Pancreas (tissue), 10 donors: ENCODE measurements around the gene TNNI3. TPM values are rescaled to one million over a fixed set of nuclear protein-coding genes. Genes with fewer than 3 reads are reported as not detected.

ENCODE experiments used
- ATAC-seq, 4 donors: fragments of 200-7000 bp; cut with Tn5 transposase; one replicate each; pipeline versions ENCODE4 v1.8.0 to v1.9.1; 2020; ENCODE audit warnings: mild to moderate bottlenecking in 4 of 4, moderate library complexity in 4 of 4
- DNase-seq, 6 donors: peaks; one replicate each; pipeline ENCODE4 v3.0.0-alpha.2; 2020
- FAIRE-seq: peaks from 2 replicates; lab custom pipeline; 2012; peaks lifted over from hg19 to GRCh38; lab: Jason Lieb, UNC
- H3K27ac ChIP-seq, 4 donors: fragments of 200-600 bp; sonication (generic); 1 replicate in 3 of 4; 2 replicates in 1 of 4; pipeline versions ENCODE4 v1.5.0 to v1.8.0; 2020
- H3K27me3 ChIP-seq, 4 donors: fragments of 200-600 bp; one replicate each; pipeline ENCODE4 v1.8.0; 2021
- H3K36me3 ChIP-seq, 3 donors: fragments of 200-600 bp; sonication (generic) in 1 of 3; one replicate each; pipeline versions ENCODE4 v1.5.0 to v1.8.0; 2020 to 2021
- H3K4me1 ChIP-seq, 3 donors: fragments of 200-600 bp; one replicate each; pipeline ENCODE4 v1.8.0; 2021
- H3K4me3 ChIP-seq, 4 donors: fragments of 200-600 bp; sonication (generic) in 2 of 4; one replicate each; pipeline versions ENCODE4 v1.5.0 to v1.8.0; 2020 to 2021
- H3K9me3 ChIP-seq, 4 donors: fragments of 200-600 bp; one replicate each; pipeline ENCODE4 v1.8.0; 2021
- WGBS, 2 donors: extraction: QIAGEN DNeasy Blood & Tissue Kit; methylation state at CpG; one replicate each; pipeline ENCODE4 v1.1.7; 2013; 5-methylcytosine and 5-hydroxymethylcytosine counted together
- intact Hi-C, 3 donors: fragments of 100-400 bp; cut with DNase I; formaldehyde crosslinking; loops; one replicate each; pipeline versions ENCODE4 v1.11.1 to v1.14.2; 2022
- polyA plus RNA-seq, 2 donors: library from polyadenylated mRNA; stranded (reverse); fragments of 200-250 nt; gene quantifications; one replicate each; pipeline ENCODE4 v1.2.3, GENCODE V29; 2013
- total RNA-seq, 6 donors: library from RNA; stranded (reverse); fragmentation: NEBNext Ultra II Directional in 4 of 6; extraction: Animal tissue kit (Norgen Biotek cat#: 25700) in 4 of 6; gene quantifications; one replicate each; pipeline versions ENCODE4 v1.2.1 to v1.2.4, GENCODE V29; 2021 to 2023
- TF ChIP-seq, protein P1 (sequence below), 4 donors: fragments of 200-600 bp; sonication (generic) in 3 of 4; IDR thresholded peaks; one replicate each; pipeline versions ENCODE4 v1.5.0 to v1.8.0; 2021; ENCODE audit warnings: antibody characterized with exemption in 4 of 4
- donor health status: healthy with polysubstance abuse.
- donor health status: DM: no; HTN: no; CAD: no; lungs with moderate emphysema.
- donor health status: DM: no; HTN: no; CAD: no.
- donor health status: control.
- donor health status: control.
- donor health status: Bipolar disorder and iron deficiency.
- donor health status: DM: yes; HTN: yes; CAD: no.
- donor health status: DM: no; HTN: no; CAD: no.
- donor health status: DM: no; HTN: no; CAD: no.
- donor health status: DM: yes; HTN: yes; CAD: no.

Gene TNNI3
- total and polyA plus RNA-seq, 8 donors = 0.66 to 4.1 (median 2.5) TPM; not detected in 4

- DNase-seq = peak in 1 of 6 donors; percentile 39
- intact Hi-C loops = no loop called here
- no peaks in the 10 kb centered on the region for H3K4me1 ChIP-seq
- FAIRE-seq = no peak
- H3K9me3 ChIP-seq = no peaks in the 10 kb centered on the region
- H3K4me3 ChIP-seq = no peak overlapping the region
- no peaks in the 10 kb centered on the region for H3K36me3 ChIP-seq
- WGBS, 2 donors = 62 to 67% methylated on average over 11 to 12 of the region's 12 CpGs
- peaks cover 0 to 1% (median 0%) of the 10 kb centered on the region in 4 donors for H3K27me3 ChIP-seq
- no peak overlapping the region for H3K27ac ChIP-seq
- no peak for ATAC-seq
- TF ChIP-seq, protein P1, sequence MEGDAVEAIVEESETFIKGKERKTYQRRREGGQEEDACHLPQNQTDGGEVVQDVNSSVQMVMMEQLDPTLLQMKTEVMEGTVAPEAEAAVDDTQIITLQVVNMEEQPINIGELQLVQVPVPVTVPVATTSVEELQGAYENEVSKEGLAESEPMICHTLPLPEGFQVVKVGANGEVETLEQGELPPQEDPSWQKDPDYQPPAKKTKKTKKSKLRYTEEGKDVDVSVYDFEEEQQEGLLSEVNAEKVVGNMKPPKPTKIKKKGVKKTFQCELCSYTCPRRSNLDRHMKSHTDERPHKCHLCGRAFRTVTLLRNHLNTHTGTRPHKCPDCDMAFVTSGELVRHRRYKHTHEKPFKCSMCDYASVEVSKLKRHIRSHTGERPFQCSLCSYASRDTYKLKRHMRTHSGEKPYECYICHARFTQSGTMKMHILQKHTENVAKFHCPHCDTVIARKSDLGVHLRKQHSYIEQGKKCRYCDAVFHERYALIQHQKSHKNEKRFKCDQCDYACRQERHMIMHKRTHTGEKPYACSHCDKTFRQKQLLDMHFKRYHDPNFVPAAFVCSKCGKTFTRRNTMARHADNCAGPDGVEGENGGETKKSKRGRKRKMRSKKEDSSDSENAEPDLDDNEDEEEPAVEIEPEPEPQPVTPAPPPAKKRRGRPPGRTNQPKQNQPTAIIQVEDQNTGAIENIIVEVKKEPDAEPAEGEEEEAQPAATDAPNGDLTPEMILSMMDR (IDR thresholded peaks at IDR 0.05) = no peak
Measured at GRCh38 chr19:55186080-55186479, 28.5 kb upstream of the TNNI3 start.

DNA sequence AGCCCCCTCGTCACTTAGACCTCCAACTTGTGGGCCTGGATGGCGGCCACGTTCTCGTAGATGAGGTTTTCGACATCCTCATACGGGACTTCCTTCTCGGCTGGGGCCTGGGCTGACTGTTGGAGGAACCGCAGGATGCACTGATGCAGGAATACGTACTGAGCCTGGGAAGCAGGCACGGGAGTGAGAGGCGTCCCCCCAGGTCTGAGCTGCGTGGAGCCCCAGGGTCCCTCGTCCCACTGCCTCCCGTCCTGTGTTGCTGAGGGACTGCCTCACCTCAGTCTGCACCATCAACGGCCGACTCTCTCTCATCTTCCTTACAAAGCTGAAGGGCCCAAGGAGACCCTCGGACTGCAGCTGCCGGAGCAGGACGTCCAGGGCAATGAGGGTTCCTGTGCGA, 24.2 kb upstream of the TNNI3 start:
- Histone ChIP-seq H3K36me3 (no peaks in the 10 kb centered on the region), H3K9me3 (no peaks in the 10 kb centered on the region), H3K27me3 (peaks cover 0 to 33% (median 0%) of the 10 kb centered on the region in 4 donors), H3K4me1 (no peaks in the 10 kb centered on the region), H3K27ac (no peak overlapping the region), H3K4me3 (no peak overlapping the region)
- TF ChIP-seq, protein P1 (IDR thresholded peaks at IDR 0.05) = no peak
- ATAC-seq (no peak), FAIRE-seq (no peak), DNase-seq (peak in 1 of 6 donors; percentile 60)
- intact Hi-C loops = no loop called here
- WGBS, 2 donors = 69 to 75% methylated on average over 20 of the region's 20 CpGs

DNA sequence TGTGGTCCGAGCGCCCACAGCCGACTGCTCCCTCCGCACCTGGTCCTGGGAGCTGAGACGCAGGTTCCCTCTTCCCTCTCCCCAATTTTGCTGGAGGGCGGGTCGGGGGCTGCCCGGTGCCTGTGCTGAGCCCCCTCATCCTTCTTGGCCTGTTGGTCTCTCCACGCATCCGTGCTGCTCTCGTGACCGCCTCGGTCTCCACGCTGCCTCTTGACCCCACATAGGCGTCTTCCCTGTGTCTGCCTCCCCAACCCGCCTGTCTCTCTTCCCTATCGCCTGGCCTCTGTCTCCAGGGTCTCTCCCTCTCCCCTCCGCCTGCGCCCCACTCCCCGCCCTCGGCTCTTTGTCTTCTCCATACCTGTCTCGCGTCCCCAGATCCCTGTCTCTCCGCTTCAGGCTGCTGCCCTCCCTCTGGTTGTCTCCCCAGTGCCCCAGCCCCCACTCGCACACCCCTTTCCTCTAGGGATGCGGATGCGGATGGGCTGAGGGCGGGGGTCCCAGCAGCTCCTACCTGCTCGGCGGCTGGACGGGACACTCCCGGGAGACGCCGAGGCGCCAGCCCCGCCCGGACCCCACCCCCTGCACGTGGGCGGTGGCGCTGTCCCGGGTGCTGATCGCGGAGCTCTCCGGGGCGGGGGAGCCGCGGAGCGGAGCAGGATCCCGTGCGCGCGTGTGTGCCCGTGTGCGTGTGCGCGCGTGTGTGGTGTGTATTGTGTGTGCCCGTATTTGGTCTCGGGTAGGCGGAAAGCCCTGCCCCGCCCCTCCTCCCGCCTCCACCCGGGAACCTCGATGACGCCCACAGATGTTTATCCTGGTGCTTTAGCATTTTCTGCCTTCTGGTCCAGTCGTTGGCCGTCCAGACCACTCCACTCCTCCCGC, 22.3 kb upstream of the TNNI3 start, which contains the start of gene SYT5:
SYT5 (minus strand) TSS at position 684 of the 879 bp plus-strand sequence. CDS start 1,248 bp downstream, outside the sequence.
- Histone ChIP-seq H3K4me1 (no peaks in the 10 kb centered on the region), H3K9me3 (no peaks in the 10 kb centered on the region), H3K36me3 (no peaks in the 10 kb centered on the region), H3K27me3 (peaks cover 0 to 41% (median 5%) of the 10 kb centered on the region in 4 donors), H3K4me3 (peak within 1 kb of the TSS in 3 of 4 donors; percentile 4 to 14 (median 5)), H3K27ac (no peak within 1 kb of the TSS)
- FAIRE-seq (no peak), ATAC-seq (peak; percentile 79 to 93 (median 84)), DNase-seq (peak in 5 of 6 donors; percentile 38 to 81 (median 67))
- intact Hi-C loops = no loop called here
- TF ChIP-seq, protein P1 (IDR thresholded peaks at IDR 0.05) = no peak
- whole genome bisulfite sequencing, 2 donors = 1 to 3% methylated on average over 36 to 68 of the region's 68 CpGs

GRCh38 chr19:55178781-55179599, 21.5 kb upstream of the TNNI3 start:
- no peaks in the 10 kb centered on the region for H3K36me3 ChIP-seq
- peaks cover 0 to 41% (median 7%) of the 10 kb centered on the region in 4 donors for H3K27me3 ChIP-seq
- no peaks in the 10 kb centered on the region for H3K9me3 ChIP-seq
- FAIRE-seq = no peak
- H3K4me1 ChIP-seq = no peaks in the 10 kb centered on the region
- peak; percentile 78 to 89 (median 85) for ATAC-seq
- no peak overlapping the region for H3K27ac ChIP-seq
- peak; percentile 68 to 94 (median 84) for DNase-seq
- intact Hi-C loops = no loop called here
- TF ChIP-seq, protein P1 (IDR thresholded peaks at IDR 0.05) = no peak
- WGBS, 2 donors = 7 to 8% methylated on average over 59 to 61 of the region's 61 CpGs
- peak overlapping the region in 3 of 4 donors; percentile 4 to 14 (median 5) for H3K4me3 ChIP-seq
